AG09309 (cell line): ENCODE measurements around the gene MYO7A.

Experiments used
- DNase-seq: peaks from one replicate; pipeline ENCODE4 v3.0.0-alpha.2; 2010; ENCODE audit warnings: low read depth
- H3K4me3 ChIP-seq: 2 replicates; pipeline ENCODE4 v1.5.1; 2011; ENCODE audit warnings: mild to moderate bottlenecking, low read depth, low read length, moderate library complexity; ENCODE audit not compliant: control insufficient read depth
- TF ChIP-seq, protein P1 (sequence below): IDR thresholded peaks from 2 replicates; pipeline ENCODE4 v1.5.1; 2011; ENCODE audit warnings: mild to moderate bottlenecking, low read depth, low read length, inconsistent platforms; ENCODE audit not compliant: insufficient read depth, control insufficient read depth; ENCODE audit errors: missing control alignments

MYO7A gene

DNA sequence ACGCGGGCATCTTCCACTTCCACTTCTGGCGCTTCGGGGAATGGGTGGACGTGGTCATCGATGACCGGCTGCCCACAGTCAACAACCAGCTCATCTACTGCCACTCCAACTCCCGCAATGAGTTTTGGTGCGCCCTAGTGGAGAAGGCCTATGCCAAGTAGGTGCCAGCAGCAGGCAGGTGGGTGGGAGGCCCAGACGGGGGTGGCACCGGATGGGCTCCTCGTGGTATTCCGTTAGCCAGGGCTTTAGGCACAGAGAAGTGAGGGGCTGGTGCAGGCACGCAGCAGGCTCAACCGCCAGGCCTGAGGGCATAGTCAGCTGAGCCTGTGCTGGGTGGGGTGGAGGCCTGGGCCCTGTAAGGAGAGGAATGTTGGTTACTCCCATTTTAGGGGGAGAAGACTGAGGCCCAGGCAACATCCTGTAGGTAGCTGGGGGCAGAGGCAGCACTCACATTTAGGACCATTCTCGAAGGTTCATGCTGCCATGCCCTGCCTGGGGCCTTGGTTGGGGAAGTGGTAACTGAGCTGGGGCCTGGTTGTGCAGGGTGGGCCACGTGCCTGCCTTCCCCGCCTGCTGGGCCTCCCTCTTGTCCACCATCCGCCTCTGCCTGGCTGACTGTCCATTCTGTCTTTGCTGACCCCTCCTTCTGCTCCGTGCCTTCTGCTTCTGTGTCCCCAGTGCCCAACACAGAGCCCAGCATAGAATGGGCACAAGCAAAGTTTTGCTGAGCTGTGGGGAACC is 15.2 kb upstream of the MYO7A start:
- TF ChIP-seq, protein P1, sequence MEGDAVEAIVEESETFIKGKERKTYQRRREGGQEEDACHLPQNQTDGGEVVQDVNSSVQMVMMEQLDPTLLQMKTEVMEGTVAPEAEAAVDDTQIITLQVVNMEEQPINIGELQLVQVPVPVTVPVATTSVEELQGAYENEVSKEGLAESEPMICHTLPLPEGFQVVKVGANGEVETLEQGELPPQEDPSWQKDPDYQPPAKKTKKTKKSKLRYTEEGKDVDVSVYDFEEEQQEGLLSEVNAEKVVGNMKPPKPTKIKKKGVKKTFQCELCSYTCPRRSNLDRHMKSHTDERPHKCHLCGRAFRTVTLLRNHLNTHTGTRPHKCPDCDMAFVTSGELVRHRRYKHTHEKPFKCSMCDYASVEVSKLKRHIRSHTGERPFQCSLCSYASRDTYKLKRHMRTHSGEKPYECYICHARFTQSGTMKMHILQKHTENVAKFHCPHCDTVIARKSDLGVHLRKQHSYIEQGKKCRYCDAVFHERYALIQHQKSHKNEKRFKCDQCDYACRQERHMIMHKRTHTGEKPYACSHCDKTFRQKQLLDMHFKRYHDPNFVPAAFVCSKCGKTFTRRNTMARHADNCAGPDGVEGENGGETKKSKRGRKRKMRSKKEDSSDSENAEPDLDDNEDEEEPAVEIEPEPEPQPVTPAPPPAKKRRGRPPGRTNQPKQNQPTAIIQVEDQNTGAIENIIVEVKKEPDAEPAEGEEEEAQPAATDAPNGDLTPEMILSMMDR: no peak
- no peak for DNase-seq
- no peak overlapping the region for H3K4me3 ChIP-seq

DNA sequence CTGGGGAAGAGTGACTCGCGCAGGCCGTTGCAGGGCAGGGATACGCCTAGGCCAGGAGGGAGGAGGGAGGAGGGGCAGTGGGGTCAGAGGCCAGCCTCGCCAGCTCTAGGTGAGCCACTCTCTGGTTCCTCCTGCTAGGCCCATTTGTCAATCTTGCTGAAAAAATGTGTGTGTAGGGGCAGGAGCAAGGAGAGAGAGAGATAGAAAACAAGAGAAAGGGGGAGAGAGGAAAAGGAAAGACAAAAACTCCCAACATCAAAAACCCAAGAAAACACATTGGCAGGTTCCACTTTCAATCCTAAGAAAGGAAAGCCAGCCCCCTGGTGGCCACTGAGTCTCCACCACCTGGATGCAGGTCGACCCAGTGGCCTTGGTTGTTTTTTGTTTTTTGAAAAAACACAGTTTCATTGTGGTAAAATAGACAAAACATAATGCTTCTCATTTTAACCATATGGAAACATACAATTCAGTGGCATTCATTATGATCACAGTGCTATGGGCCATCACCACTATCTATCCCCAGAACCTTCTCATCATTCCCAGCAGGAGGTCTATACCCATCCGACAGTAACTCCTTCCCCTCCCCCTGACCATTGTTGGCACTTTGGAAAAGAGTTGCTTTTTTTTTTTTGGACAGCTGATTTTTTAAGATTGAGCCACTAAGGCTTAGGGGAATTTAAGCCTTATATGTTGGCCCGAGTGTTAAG is 14.5 kb upstream of the MYO7A start:
- no peak for DNase-seq
- TF ChIP-seq, protein P1: peak; percentile 74
- H3K4me3 ChIP-seq: no peak overlapping the region

DNA sequence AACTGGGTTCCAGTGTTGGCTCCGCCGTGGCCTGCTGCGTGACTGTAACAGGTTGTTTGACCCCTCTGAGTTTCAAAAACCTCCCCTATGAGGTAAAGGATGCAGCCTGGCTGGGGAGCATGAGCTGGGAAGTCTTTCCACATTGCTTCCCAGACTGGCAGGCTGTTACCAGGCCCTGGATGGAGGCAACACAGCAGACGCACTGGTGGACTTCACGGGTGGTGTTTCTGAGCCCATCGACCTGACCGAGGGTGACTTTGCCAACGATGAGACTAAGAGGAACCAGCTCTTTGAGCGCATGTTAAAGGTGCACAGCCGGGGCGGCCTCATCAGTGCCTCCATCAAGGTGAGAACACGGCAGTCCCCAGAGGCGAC is 14.0 kb upstream of the MYO7A start:
- TF ChIP-seq, protein P1: no peak
- H3K4me3 ChIP-seq: no peak overlapping the region
- no peak for DNase-seq

DNA sequence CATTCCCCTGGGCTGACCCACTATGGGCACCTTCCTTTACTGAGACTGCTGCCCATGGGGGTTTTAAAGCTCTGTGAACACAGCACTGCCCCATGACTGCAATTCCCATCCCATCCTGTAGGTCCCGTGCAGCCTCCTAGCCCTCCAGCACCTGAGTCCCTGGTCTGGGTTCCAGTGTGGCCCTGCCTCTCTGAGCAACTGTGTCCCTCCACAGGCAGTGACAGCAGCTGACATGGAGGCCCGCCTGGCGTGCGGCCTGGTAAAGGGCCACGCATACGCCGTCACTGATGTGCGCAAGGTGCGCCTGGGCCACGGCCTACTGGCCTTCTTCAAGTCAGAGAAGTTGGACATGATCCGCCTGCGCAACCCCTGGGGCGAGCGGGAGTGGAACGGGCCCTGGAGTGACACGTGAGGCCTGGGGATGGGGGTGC is 12.8 kb upstream of the MYO7A start:
- TF ChIP-seq, protein P1: no peak
- DNase-seq: no peak
- no peak overlapping the region for H3K4me3 ChIP-seq

DNA sequence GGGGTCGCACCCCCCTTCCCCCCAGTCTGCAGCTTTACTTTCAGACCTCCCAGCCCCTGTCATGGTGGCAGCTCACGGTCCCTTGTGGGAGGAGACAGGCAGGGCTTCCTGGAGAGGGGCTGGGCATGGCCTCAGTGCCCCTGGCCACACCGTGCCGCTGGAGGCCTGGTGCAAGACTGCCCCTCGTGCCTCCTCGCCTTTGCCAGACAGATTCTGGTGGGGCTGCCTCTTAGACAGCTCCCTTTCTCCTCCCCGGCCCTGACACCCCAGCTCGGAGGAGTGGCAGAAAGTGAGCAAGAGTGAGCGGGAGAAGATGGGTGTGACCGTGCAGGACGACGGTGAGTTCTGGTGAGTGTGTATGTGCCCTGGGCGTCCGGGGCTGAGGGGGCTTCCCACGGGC is 12.1 kb upstream of the MYO7A start:
- DNase-seq: no peak
- TF ChIP-seq, protein P1: no peak
- H3K4me3 ChIP-seq: no peak overlapping the region

DNA sequence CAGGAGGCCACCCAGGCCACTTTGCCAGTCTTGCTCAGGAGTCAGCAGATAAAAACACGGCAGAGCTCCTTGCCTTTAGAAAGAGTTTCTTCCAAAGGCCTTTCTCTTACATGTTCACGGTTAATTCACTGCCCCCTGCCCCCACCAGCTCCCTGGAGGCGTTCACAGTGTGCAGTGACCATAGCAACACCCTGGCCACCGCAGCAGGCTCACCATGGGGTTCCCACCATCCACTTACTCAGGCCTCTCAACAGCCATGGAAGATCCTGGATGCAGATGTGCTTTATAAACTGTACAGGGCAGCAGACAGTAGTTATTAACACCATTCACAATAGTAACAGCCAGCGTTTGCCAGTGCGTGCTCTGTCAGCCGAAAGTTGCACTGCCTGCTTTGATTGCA is 10.6 kb upstream of the MYO7A start:
- DNase-seq: no peak
- no peak overlapping the region for H3K4me3 ChIP-seq
- TF ChIP-seq, protein P1: no peak
